ENCODE data around the gene COL25A1. TPM values are rescaled to one million over a fixed set of nuclear protein-coding genes. Genes with fewer than 3 reads are reported as not detected.
A peak's percentile ranks its signal among the peaks of the same experiment; 100 is the strongest.

The COL25A1 gene
- total RNA-seq, 4 donors from 2014 or later = 7.1 to 21.3 (median 12.6) TPM

GRCh38 chr4:108763226-108763593, 539.2 kb downstream of the COL25A1 start:
- DNase-seq (ENCODE audit: low spot score) (no peak), ATAC-seq (ENCODE audit: low FRiP score) (peak; percentile 46)
- no peak for TF ChIP-seq CTCF (IDR thresholded peaks at IDR 0.05)

GRCh38 chr4:108762559-108763225, 539.8 kb downstream of the COL25A1 start, which contains the start of gene ETNPPL:
ETNPPL (minus strand) TSS chr4:108763053; CDS start chr4:108762898, 155 bp downstream.
- ATAC-seq (ENCODE audit: low FRiP score) (peak; percentile 65), DNase-seq (ENCODE audit: low spot score) (no peak)
- TF ChIP-seq CTCF (IDR thresholded peaks at IDR 0.05) = no peak

Other genes with a start within 250 kb of the COL25A1 start
- gene SEC24B, start 131.2 kb upstream of the COL25A1 start, total RNA-seq = 10 to 100 TPM; 34.8 to 41.0 (median 37.8) TPM